Measurements from ENCODE around the gene TLR9. TPM values are rescaled to one million over a fixed set of nuclear protein-coding genes. Genes with fewer than 3 reads are reported as not detected.
A peak's percentile ranks its signal among the peaks of the same experiment; 100 is the strongest.

Gene TLR9
- polyA plus RNA-seq, 1 of the 3 experiments (the other 2 are of a cell fraction) = 0.12 TPM

DNA sequence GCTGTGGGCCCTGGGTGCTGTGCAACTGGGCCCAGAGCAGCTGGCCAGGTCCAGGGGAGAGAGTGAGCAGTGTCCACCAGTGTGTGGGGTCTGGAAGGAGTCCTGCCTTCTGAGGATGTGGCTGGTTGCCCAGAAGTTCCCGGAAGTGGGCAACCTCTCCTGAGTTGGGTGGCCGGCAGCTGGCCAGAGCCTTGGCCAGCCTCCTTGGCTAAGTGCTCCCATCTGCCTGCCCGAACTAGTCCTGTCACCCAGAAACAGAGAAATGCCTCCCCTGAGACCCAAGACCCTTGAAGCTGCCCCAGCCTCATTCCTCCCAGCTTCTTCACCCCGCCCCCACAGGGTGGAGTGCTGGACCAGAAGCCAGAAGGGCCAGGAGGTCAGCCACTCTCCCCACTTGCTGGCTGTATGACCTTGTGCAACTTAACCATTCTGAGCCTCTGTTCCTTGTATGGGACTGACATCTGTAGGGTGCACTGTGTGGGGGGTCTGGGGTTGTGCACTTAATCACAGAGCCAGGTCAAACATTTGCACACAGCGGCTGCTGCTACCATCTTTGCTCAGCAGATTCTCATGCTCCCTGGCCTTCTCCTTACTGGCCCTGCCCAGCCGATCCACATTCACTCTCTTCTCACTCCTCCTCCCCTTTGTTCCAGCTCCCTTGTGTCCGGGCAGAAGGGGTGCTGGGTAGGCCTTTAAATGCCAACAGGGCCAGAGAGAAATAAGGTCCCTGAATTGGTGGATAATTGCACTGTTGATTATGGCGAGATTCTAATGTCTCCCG is 35.0 kb downstream of the TLR9 start:
- H3K27ac ChIP-seq (ENCODE audit: low read depth in 2 of 2, low read length in 1 of 2) = peak overlapping the region in 1 of 2 experiments; percentile 33; a peak in 2 of 4 replicates
- no peaks in the 10 kb centered on the region for H3K9me3 ChIP-seq
- TF ChIP-seq, protein P1, sequence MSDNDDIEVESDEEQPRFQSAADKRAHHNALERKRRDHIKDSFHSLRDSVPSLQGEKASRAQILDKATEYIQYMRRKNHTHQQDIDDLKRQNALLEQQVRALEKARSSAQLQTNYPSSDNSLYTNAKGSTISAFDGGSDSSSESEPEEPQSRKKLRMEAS (IDR thresholded peaks at IDR 0.05; ENCODE audit: low read depth) = peak; percentile 49; the same call in 1 of the 2 replicates
- TF ChIP-seq TCF12 (IDR thresholded peaks at IDR 0.05) = peak; percentile 84
- TF ChIP-seq TAF1 (IDR thresholded peaks at IDR 0.05; ENCODE audit: borderline replicate concordance, low read depth, low read length) = no peak
- peak; percentile 93 for TF ChIP-seq NFIC (IDR thresholded peaks at IDR 0.05; ENCODE audit: borderline replicate concordance)
- peak in 1 of 2 experiments; percentile 39; a peak in 1 of 4 replicates for TF ChIP-seq EP300 (IDR thresholded peaks at IDR 0.05; ENCODE audit: borderline replicate concordance in 1 of 2, low read depth in 1 of 2, low read length in 1 of 2)
- TF ChIP-seq GABPA (IDR thresholded peaks at IDR 0.05; ENCODE audit: low read depth) = no peak
- peak; percentile 39; the same call in 1 of the 2 replicates for TF ChIP-seq RXRA (IDR thresholded peaks at IDR 0.05; ENCODE audit: borderline replicate concordance, low read depth)
- TF ChIP-seq ELF1 (IDR thresholded peaks at IDR 0.05) = peak; percentile 72
- H3K4me2 ChIP-seq = peak overlapping the region; percentile 58; the same call in 1 of the 2 replicates
- no peak overlapping the region for H3K9ac ChIP-seq
- no peaks in the 10 kb centered on the region for H3K9me2 ChIP-seq
- no peak overlapping the region for H3K4me3 ChIP-seq (ENCODE audit: low read depth in 2 of 2, low read length in 1 of 2)
- H4K20me1 ChIP-seq (ENCODE audit: insufficient read depth) = no peaks in the 10 kb centered on the region
- peaks cover 10 to 16% of the 10 kb centered on the region in 2 experiments; a peak in 3 of 4 replicates for H3K4me1 ChIP-seq (ENCODE audit: control insufficient read depth in 1 of 2, insufficient read depth in 2 of 2, low read depth in 1 of 2, low read length in 1 of 2)
- H3F3A ChIP-seq (replicated peaks; ENCODE audit: insufficient read depth) = peaks cover 4% of the 10 kb centered on the region
- no peaks in the 10 kb centered on the region for H3K27me3 ChIP-seq (ENCODE audit: insufficient read depth)
- 82% methylated on average over 6 of the region's 9 CpGs for WGBS (ENCODE audit: low lambda C conversion rate)
- CTCF ChIA-PET = interaction anchor here (1.2 kb wide), 2 partner anchors 186 to 190 kb away, joined by 3 read pairs; no protein-coding TSS in a partner anchor
- POLR2A ChIA-PET = no interaction called here
- H3K36me3 ChIP-seq (replicated peaks in 1 of 2; ENCODE audit: control insufficient read depth in 1 of 2, insufficient read depth in 2 of 2, low read length in 1 of 2) = no peaks in the 10 kb centered on the region
- H2AFZ ChIP-seq (ENCODE audit: low read depth) = peak overlapping the region; percentile 12; the same call in 1 of the 2 replicates
- DNase-seq = no peak
- H3K79me2 ChIP-seq (ENCODE audit: insufficient read depth) = no peaks in the 10 kb centered on the region

DNA sequence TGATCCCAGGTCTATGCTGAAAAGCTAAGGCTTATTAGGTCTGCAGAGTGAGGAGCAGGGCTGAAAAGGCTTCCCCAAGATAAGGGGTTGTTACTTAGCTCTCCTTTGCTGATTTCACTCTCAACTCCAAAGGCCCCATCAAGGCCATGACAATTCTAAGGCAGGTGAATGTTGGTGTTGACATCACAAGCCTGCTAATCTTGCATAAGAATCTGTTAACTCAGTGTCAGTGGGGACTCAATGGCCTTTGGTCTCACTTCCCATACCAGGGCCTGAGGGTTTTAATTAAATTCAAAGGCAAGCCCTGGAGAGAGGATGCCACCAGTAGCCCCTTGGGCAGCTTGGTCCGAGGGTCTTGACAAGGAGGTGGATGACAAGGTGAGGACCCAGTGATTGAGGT is 36.9 kb downstream of the TLR9 start:
- Histone ChIP-seq H3K36me3 (replicated peaks in 1 of 2; ENCODE audit: control insufficient read depth in 1 of 2, insufficient read depth in 2 of 2, low read length in 1 of 2) (no peaks in the 10 kb centered on the region), H3K9me3 (no peaks in the 10 kb centered on the region), H3K9ac (no peak overlapping the region), H3K27ac (ENCODE audit: low read depth in 2 of 2, low read length in 1 of 2) (no peak overlapping the region), H3K4me2 (no peak overlapping the region), H3F3A (replicated peaks; ENCODE audit: insufficient read depth) (peaks cover 4% of the 10 kb centered on the region), H3K27me3 (ENCODE audit: insufficient read depth) (no peaks in the 10 kb centered on the region), H4K20me1 (ENCODE audit: insufficient read depth) (no peaks in the 10 kb centered on the region), H3K4me3 (ENCODE audit: low read depth in 2 of 2, low read length in 1 of 2) (no peak overlapping the region), H3K4me1 (ENCODE audit: control insufficient read depth in 1 of 2, insufficient read depth in 2 of 2, low read depth in 1 of 2, low read length in 1 of 2) (peaks cover 10 to 16% of the 10 kb centered on the region in 2 experiments; a peak in 3 of 4 replicates), H2AFZ (ENCODE audit: low read depth) (no peak overlapping the region), H3K79me2 (ENCODE audit: insufficient read depth) (no peaks in the 10 kb centered on the region), H3K9me2 (no peaks in the 10 kb centered on the region)
- ChIA-PET POLR2A (interaction anchor here (0.7 kb wide), 1 partner anchor 193 kb away, joined by 3 read pairs; the partner anchor contains the start of gene RPL29), CTCF (interaction anchor here (0.8 kb wide), 1 partner anchor 32 kb away, joined by 3 read pairs; no protein-coding TSS in a partner anchor)
- WGBS (ENCODE audit: low lambda C conversion rate) = 100% methylated on average over 1 of the region's 1 CpG
- TF ChIP-seq, protein P2, sequence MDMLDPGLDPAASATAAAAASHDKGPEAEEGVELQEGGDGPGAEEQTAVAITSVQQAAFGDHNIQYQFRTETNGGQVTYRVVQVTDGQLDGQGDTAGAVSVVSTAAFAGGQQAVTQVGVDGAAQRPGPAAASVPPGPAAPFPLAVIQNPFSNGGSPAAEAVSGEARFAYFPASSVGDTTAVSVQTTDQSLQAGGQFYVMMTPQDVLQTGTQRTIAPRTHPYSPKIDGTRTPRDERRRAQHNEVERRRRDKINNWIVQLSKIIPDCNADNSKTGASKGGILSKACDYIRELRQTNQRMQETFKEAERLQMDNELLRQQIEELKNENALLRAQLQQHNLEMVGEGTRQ (IDR thresholded peaks at IDR 0.05; ENCODE audit: borderline replicate concordance, low read depth, low read length) = no peak
- TF ChIP-seq CHD2 (IDR thresholded peaks at IDR 0.05; ENCODE audit: low read length, partially characterized antibody) (no peak), ELF1 (IDR thresholded peaks at IDR 0.05) (no peak), GABPA (IDR thresholded peaks at IDR 0.05; ENCODE audit: low read depth) (no peak), EZH2phosphoT487 (IDR thresholded peaks at IDR 0.05; ENCODE audit: borderline replicate concordance, low read depth) (no peak)
- TF ChIP-seq, protein P3, sequence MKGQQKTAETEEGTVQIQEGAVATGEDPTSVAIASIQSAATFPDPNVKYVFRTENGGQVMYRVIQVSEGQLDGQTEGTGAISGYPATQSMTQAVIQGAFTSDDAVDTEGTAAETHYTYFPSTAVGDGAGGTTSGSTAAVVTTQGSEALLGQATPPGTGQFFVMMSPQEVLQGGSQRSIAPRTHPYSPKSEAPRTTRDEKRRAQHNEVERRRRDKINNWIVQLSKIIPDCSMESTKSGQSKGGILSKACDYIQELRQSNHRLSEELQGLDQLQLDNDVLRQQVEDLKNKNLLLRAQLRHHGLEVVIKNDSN (IDR thresholded peaks at IDR 0.05; ENCODE audit: borderline replicate concordance, low read depth) = no peak
- DNase-seq = no peak
